K562 (cell line): ENCODE results near the gene FMN1. TPM values are rescaled to one million over a fixed set of nuclear protein-coding genes. Genes with fewer than 3 reads are reported as not detected.

Experiments used
- ATAC-seq: fragments of 200-7000 bp; cut with Tn5 transposase; 3 replicates; pipeline ENCODE4 v1.9.1; 2020; ENCODE audit warnings: moderate library complexity
- BruUV-seq: library from RNA; stranded (reverse); fragments of 400-500 nt; replicated peaks from 2 replicates; lab custom pipeline; 2021; lab: Mats Ljungman, UMichigan
- CTCF ChIA-PET: fragments of 300-600 bp; formaldehyde crosslinking; extraction: SDS; loops from one replicate; lab custom pipeline; 2021; ENCODE audit warnings: low intra/inter-chr PET ratio; lab: Yijun Ruan, JAX
- POLR2A ChIA-PET: fragments of 300-600, 350-650 bp; sonication (Branson Sonifier 250); formaldehyde crosslinking; extraction: SDS; loops from one replicate; lab custom pipeline; 2021; ENCODE audit warnings: antibody characterized with exemption, inconsistent platforms; lab: Yijun Ruan, JAX
- DNase-seq, 4 experiments: peaks; one replicate each; pipeline versions ENCODE4 v3.0.0 to v3.0.0-alpha.2; 2011 to 2018; ENCODE audit warnings: low spot score in 3 of 4, mixed read lengths in 3 of 4; ENCODE audit errors: extremely low read depth in 1 of 4
- FAIRE-seq: peaks from 2 replicates; lab custom pipeline; 2011; peaks lifted over from hg19 to GRCh38; lab: Jason Lieb, UNC
- H2AFZ ChIP-seq: 2 replicates; pipeline ENCODE4 v1.6.0; 2011; ENCODE audit warnings: low read depth, low read length, control low read depth, inconsistent platforms
- H3K27ac ChIP-seq: fragments of 200-600 bp; 3 replicates; pipeline ENCODE4 v1.8.0; 2011; ENCODE audit warnings: low read depth, mild to moderate bottlenecking, control low read depth, inconsistent platforms, low read length, moderate library complexity, mixed read lengths; ENCODE audit errors: extremely low read depth
- H3K27me3 ChIP-seq, 2 experiments: fragments of 300-600 bp in 1 of 2; 2 replicates in 1 of 2; 3 replicates in 1 of 2; pipeline versions ENCODE4 v1.6.0 to v1.8.0; 2011; ENCODE audit warnings: inconsistent platforms in 2 of 2, low read length in 2 of 2, mild to moderate bottlenecking in 1 of 2, mixed read lengths in 1 of 2, moderate library complexity in 1 of 2; ENCODE audit not compliant: control insufficient read depth in 2 of 2, insufficient read depth in 2 of 2
- H3K36me3 ChIP-seq: fragments of 300-600 bp; 3 replicates; pipeline ENCODE4 v1.8.0; 2011; ENCODE audit warnings: mild to moderate bottlenecking, low read length, inconsistent platforms; ENCODE audit not compliant: control insufficient read depth, insufficient read depth
- H3K4me1 ChIP-seq, 2 experiments: fragments of 200-600 bp in 1 of 2; replicated peaks in 1 of 2; 2 replicates in 1 of 2; 3 replicates in 1 of 2; pipeline versions ENCODE4 v1.5.1 to v1.8.0; 2011; ENCODE audit warnings: inconsistent platforms in 2 of 2, low read length in 2 of 2, mild to moderate bottlenecking in 1 of 2, mixed read lengths in 1 of 2, moderate library complexity in 1 of 2; ENCODE audit not compliant: control insufficient read depth in 2 of 2, insufficient read depth in 2 of 2
- H3K4me2 ChIP-seq: 2 replicates; pipeline ENCODE4 v1.6.1; 2011; ENCODE audit warnings: low read length, control low read depth, inconsistent platforms, mixed read lengths; ENCODE audit not compliant: insufficient read depth
- H3K4me3 ChIP-seq: fragments of 200-600 bp; sonication (generic), shearing (Covaris generic); 2 replicates; pipeline ENCODE4 v1.5.1; 2016; ENCODE audit warnings: control low read depth, inconsistent platforms
- H3K79me2 ChIP-seq: fragments of 200-600 bp; 3 replicates; pipeline ENCODE4 v1.8.0; 2011; ENCODE audit warnings: low read length, inconsistent platforms; ENCODE audit not compliant: control insufficient read depth, insufficient read depth
- H3K9ac ChIP-seq, 2 experiments: 2 replicates each; pipeline versions ENCODE4 v1.6.0 to v1.6.1; 2011; ENCODE audit warnings: low read depth in 2 of 2, low read length in 2 of 2, control low read depth in 1 of 2, inconsistent platforms in 1 of 2, mild to moderate bottlenecking in 1 of 2, mixed read lengths in 1 of 2; ENCODE audit not compliant: insufficient read depth in 1 of 2
- H3K9me1 ChIP-seq: one replicate; pipeline ENCODE4 v1.6.0; 2011; ENCODE audit warnings: inconsistent platforms, mild to moderate bottlenecking, low read length, moderate library complexity; ENCODE audit not compliant: control insufficient read depth, insufficient read depth
- H3K9me3 ChIP-seq: replicated peaks from 2 replicates; pipeline ENCODE4 v1.5.1; 2011; ENCODE audit warnings: low read depth, low read length, inconsistent platforms; ENCODE audit not compliant: control insufficient read depth, insufficient read depth
- H4K20me1 ChIP-seq: replicated peaks from 2 replicates; pipeline ENCODE4 v1.6.1; 2011; ENCODE audit warnings: low read length, inconsistent platforms, mixed read lengths; ENCODE audit not compliant: control insufficient read depth, insufficient read depth
- CTCF ChIP-seq, 3 experiments: IDR thresholded peaks in 2 of 3; conservative IDR thresholded peaks in 1 of 3; 2 replicates each; pipeline ENCODE4 v1.5.1; 2011 to 2012; ENCODE audit warnings: low read length in 3 of 3, mild to moderate bottlenecking in 3 of 3, control low read depth in 2 of 3, improper control_type of control experiment in 1 of 3, inconsistent platforms in 1 of 3, low read depth in 1 of 3, mixed read lengths in 1 of 3, moderate library complexity in 1 of 3; ENCODE audit not compliant: insufficient read depth in 2 of 3
- FOSL1 ChIP-seq: fragments of 200-800 bp; sonication (Bioruptor generic); conservative IDR thresholded peaks from 2 replicates; pipeline ENCODE4 v1.6.1; 2016; ENCODE audit warnings: missing genetic modification characterization, missing compliant biosample characterization
- KDM1A ChIP-seq, 2 experiments: fragments of 450-650 bp; IDR thresholded peaks; 2 replicates each; pipeline ENCODE4 v1.6.1; 2016; ENCODE audit warnings: mild to moderate bottlenecking in 2 of 2
- KLF1 ChIP-seq: fragments of 450-650 bp; IDR thresholded peaks from 2 replicates; pipeline ENCODE4 v1.6.1; 2016; ENCODE audit warnings: missing genetic modification characterization, missing compliant biosample characterization
- TCF3 ChIP-seq: sonication (generic); formaldehyde crosslinking; IDR thresholded peaks from 2 replicates; pipeline ENCODE4 v1.4.0; 2020; ENCODE audit warnings: mild to moderate bottlenecking, missing genetic modification reagents
- WGBS: fragments of 100-300 bp; shearing (Covaris generic); methylation state at CpG from one replicate; pipeline ENCODE4 v1.1.6; 2016; ENCODE audit warnings: low coverage, mixed read lengths; ENCODE audit not compliant: insufficient coverage; ENCODE audit errors: missing lambda C conversion rate; 5-methylcytosine and 5-hydroxymethylcytosine counted together
- in situ Hi-C: fragments of 300-500 bp; cut with MboI; formaldehyde crosslinking; loops from 4 replicates; pipeline ENCODE4 v1.15.0; 2018; ENCODE audit warnings: inconsistent platforms, mixed read lengths
- intact Hi-C: fragments of 100-400 bp; cut with micrococcal nuclease; formaldehyde crosslinking; loops from 2 replicates; pipeline ENCODE4 v1.14.2; 2022
- polyA plus RNA-seq, 8 experiments: library from polyadenylated mRNA; depleted of rRNA in 4 of 8; stranded (reverse) in 5 of 8; unstranded in 3 of 8; fragments of >200 nt; fragmentation: Nextera tagmentation in 2 of 8; fragmentation: Illumina TruSeq in 1 of 8; extraction: Ambion mirVana in 2 of 8; extraction: Trizol in 1 of 8; gene quantifications; 2 replicates each; pipeline versions ENCODE4 v1.2.1 to v1.2.3, GENCODE V29; 2011 to 2014; ENCODE audit warnings: inconsistent platforms in 1 of 8, missing spikeins in 1 of 8
- total RNA-seq, 7 experiments: library from RNA; depleted of rRNA in 6 of 7; stranded (reverse); fragments of >200 nt in 6 of 7; fragmentation: Illumina TruSeq in 2 of 7; extraction: Trizol in 2 of 7; gene quantifications; 2 replicates each; pipeline versions ENCODE4 v1.2.1 to v1.2.3, GENCODE V29; 2011 to 2021; ENCODE audit warnings: low replicate concordance in 1 of 7
- TF ChIP-seq, protein P1 (sequence below): sonication (generic); formaldehyde crosslinking; IDR thresholded peaks from 2 replicates; pipeline ENCODE4 v1.8.1; 2022; ENCODE audit warnings: missing genetic modification reagents
- TF ChIP-seq, protein P2 (sequence below): IDR thresholded peaks from 2 replicates; pipeline ENCODE4 v1.6.1; 2011; ENCODE audit warnings: borderline replicate concordance, low read depth, mild to moderate bottlenecking, moderate library complexity, low read length; ENCODE audit not compliant: insufficient read depth, poor library complexity, severe bottlenecking
- TF ChIP-seq, protein P3 (sequence below): sonication (generic); formaldehyde crosslinking; IDR thresholded peaks from 2 replicates; pipeline ENCODE4 v1.8.1; 2023; ENCODE audit warnings: mild to moderate bottlenecking, missing genetic modification reagents

FMN1 gene
- total and polyA plus RNA-seq, 9 of the 15 experiments (the other 6 are each of a cell fraction or from before 2014, with no cell fraction given) = 0.03 to 0.07 (median 0.04) TPM; not detected in 6

DNA sequence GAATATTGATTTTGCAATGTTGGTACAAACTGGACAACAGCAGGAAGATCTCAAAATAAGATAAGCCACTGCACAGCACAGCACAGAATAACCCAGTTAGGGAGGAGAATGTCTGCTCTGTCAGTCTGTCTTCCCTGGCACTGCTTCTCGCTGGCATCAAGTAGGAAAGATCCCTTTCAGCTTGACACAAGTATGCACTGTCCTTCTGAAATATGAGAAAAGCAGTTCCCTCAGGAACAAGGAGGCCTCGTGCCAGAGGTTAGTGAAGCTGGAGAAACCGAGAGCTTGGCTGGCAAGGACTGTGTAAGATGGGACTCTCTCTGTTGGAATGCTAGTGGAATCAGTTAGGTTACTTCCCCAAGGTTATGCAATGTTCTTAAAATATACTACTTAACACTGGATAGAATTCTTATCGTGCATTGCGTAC lies 59.1 kb downstream of the FMN1 start:
- POLR2A ChIA-PET = no interaction called here
- H3K9me3 ChIP-seq = no peaks in the 10 kb centered on the region
- no peaks in the 10 kb centered on the region for H3K27me3 ChIP-seq
- no TSS peak for BruUV-seq
- ATAC-seq (no peak), FAIRE-seq (no peak), DNase-seq (no peak)
- H3K36me3 ChIP-seq = no peaks in the 10 kb centered on the region
- intact Hi-C loops (no loop called here), in situ Hi-C loops (loop anchor here (10.0 kb wide), 1 partner anchor 471 kb away; no protein-coding TSS in a partner anchor)
- H3K27ac ChIP-seq = no peak overlapping the region
- 2% methylated on average over 5 of the region's 5 CpGs for WGBS
- H3K9me1 ChIP-seq = no peaks in the 10 kb centered on the region
- H3K79me2 ChIP-seq = no peaks in the 10 kb centered on the region
- H3K4me3 ChIP-seq = no peak overlapping the region
- H3K4me2 ChIP-seq = no peak overlapping the region
- H2AFZ ChIP-seq = no peak overlapping the region
- H3K9ac ChIP-seq = no peak overlapping the region
- CTCF ChIA-PET = no interaction called here
- TF ChIP-seq, protein P1, sequence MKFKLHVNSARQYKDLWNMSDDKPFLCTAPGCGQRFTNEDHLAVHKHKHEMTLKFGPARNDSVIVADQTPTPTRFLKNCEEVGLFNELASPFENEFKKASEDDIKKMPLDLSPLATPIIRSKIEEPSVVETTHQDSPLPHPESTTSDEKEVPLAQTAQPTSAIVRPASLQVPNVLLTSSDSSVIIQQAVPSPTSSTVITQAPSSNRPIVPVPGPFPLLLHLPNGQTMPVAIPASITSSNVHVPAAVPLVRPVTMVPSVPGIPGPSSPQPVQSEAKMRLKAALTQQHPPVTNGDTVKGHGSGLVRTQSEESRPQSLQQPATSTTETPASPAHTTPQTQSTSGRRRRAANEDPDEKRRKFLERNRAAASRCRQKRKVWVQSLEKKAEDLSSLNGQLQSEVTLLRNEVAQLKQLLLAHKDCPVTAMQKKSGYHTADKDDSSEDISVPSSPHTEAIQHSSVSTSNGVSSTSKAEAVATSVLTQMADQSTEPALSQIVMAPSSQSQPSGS (CRISPR knock-in tag) = no peak
- TF ChIP-seq KDM1A (IDR thresholded peaks at IDR 0.05) (no peak), TCF3 (CRISPR knock-in tag) (no peak), FOSL1 (no peak), KLF1 (no peak), CTCF (IDR thresholded peaks at IDR 0.05 in 2 of 3, conservative IDR thresholded peaks at IDR 0.05 in 1 of 3; ENCODE audit: insufficient read depth in 2 of 3, low read depth in 1 of 3, low read length in 3 of 3) (no peak)
- TF ChIP-seq, protein P2, sequence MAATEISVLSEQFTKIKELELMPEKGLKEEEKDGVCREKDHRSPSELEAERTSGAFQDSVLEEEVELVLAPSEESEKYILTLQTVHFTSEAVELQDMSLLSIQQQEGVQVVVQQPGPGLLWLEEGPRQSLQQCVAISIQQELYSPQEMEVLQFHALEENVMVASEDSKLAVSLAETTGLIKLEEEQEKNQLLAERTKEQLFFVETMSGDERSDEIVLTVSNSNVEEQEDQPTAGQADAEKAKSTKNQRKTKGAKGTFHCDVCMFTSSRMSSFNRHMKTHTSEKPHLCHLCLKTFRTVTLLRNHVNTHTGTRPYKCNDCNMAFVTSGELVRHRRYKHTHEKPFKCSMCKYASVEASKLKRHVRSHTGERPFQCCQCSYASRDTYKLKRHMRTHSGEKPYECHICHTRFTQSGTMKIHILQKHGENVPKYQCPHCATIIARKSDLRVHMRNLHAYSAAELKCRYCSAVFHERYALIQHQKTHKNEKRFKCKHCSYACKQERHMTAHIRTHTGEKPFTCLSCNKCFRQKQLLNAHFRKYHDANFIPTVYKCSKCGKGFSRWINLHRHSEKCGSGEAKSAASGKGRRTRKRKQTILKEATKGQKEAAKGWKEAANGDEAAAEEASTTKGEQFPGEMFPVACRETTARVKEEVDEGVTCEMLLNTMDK = no peak
- TF ChIP-seq, protein P3, sequence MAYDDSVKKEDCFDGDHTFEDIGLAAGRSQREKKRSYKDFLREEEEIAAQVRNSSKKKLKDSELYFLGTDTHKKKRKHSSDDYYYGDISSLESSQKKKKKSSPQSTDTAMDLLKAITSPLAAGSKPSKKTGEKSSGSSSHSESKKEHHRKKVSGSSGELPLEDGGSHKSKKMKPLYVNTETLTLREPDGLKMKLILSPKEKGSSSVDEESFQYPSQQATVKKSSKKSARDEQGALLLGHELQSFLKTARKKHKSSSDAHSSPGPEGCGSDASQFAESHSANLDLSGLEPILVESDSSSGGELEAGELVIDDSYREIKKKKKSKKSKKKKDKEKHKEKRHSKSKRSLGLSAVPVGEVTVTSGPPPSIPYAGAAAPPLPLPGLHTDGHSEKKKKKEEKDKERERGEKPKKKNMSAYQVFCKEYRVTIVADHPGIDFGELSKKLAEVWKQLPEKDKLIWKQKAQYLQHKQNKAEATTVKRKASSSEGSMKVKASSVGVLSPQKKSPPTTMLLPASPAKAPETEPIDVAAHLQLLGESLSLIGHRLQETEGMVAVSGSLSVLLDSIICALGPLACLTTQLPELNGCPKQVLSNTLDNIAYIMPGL = no peak
- no peaks in the 10 kb centered on the region for H3K4me1 ChIP-seq
- no peaks in the 10 kb centered on the region for H4K20me1 ChIP-seq
